Right ventricle myocardium inferior (tissue), 1 donor: ENCODE measurements around the gene MRPL14. TPM values are rescaled to one million over a fixed set of nuclear protein-coding genes. Genes with fewer than 3 reads are reported as not detected.

Experiments
- ATAC-seq: fragments of 200-7000 bp; cut with Tn5 transposase; one replicate; pipeline ENCODE4 v1.9.1; 2020; ENCODE audit warnings: mild to moderate bottlenecking, moderate library complexity
- DNase-seq: peaks from one replicate; pipeline ENCODE4 v3.0.0; 2021; ENCODE audit errors: missing footprints
- intact Hi-C: fragments of 100-400 bp; cut with DNase I; formaldehyde crosslinking; loops from one replicate; pipeline ENCODE4 v1.11.0; 2022
- total RNA-seq: library from RNA; stranded (reverse); fragmentation: NEBNext Ultra II Directional; extraction: Animal tissue kit (Norgen Biotek cat#: 25700); gene quantifications from one replicate; pipeline ENCODE4 v1.2.1, GENCODE V29; 2021
- donor health status: DM: no; HTN: yes; CAD: no; lungs with severe emphysema.

The MRPL14 gene
- total RNA-seq, 1 donor from 2014 or later = 41.7 TPM

GRCh38 chr6:44132476-44132875 is 5.2 kb upstream of the MRPL14 start:
- ATAC-seq (no peak), DNase-seq (no peak)
- intact Hi-C loops = loop anchor here (5.0 kb wide), 1 partner anchor 35 kb away; no protein-coding TSS in a partner anchor

GRCh38 chr6:44131892-44132291 is 4.6 kb upstream of the MRPL14 start:
- DNase-seq (no peak), ATAC-seq (no peak)
- intact Hi-C loops = loop anchor here (5.0 kb wide), 1 partner anchor 35 kb away; no protein-coding TSS in a partner anchor

- no peak for DNase-seq
- no peak for ATAC-seq
- intact Hi-C loops = loop anchor here (2.0 to 5.0 kb wide), 2 partner anchors 19 to 33 kb away; no protein-coding TSS in a partner anchor
Measured at GRCh38 chr6:44129841-44130322, 2.6 kb upstream of the MRPL14 start.

GRCh38 chr6:44128020-44128917 is 1.0 kb upstream of the MRPL14 start:
- DNase-seq (peak; percentile 81), ATAC-seq (peak; percentile 42)

GRCh38 chr6:44126320-44127149 is 717 bp downstream of the MRPL14 start:
- ATAC-seq (peak; percentile 42), DNase-seq (no peak)
- intact Hi-C loops = no loop called here

More at GRCh38 chr6:44128020-44128917, 1.0 kb upstream of the MRPL14 start:
- intact Hi-C loops = loop anchor here (2.0 kb wide), 1 partner anchor 21 kb away; no protein-coding TSS in a partner anchor

- ATAC-seq (no peak), DNase-seq (no peak)
- intact Hi-C loops = no loop called here
Measured at GRCh38 chr6:44123544-44123943, 3.7 kb downstream of the MRPL14 start.

GRCh38 chr6:44122801-44123200 is 4.5 kb downstream of the MRPL14 start:
- no peak for DNase-seq
- ATAC-seq = no peak
- intact Hi-C loops = no loop called here

GRCh38 chr6:44120692-44121443 is 6.4 kb downstream of the MRPL14 start:
- intact Hi-C loops = no loop called here
- ATAC-seq = peak; percentile 21

GRCh38 chr6:44119704-44120262 is 7.5 kb downstream of the MRPL14 start:
- DNase-seq (no peak), ATAC-seq (no peak)
- intact Hi-C loops = no loop called here

More at GRCh38 chr6:44120692-44121443, 6.4 kb downstream of the MRPL14 start:
- no peak for DNase-seq

- DNase-seq (no peak), ATAC-seq (no peak)
- intact Hi-C loops = no loop called here
Measured at GRCh38 chr6:44117397-44118128, 9.7 kb downstream of the MRPL14 start.

GRCh38 chr6:44116641-44117382 is 10.4 kb downstream of the MRPL14 start:
- DNase-seq (no peak), ATAC-seq (no peak)
- intact Hi-C loops = no loop called here

GRCh38 chr6:44115866-44116265 is 11.4 kb downstream of the MRPL14 start:
- DNase-seq = no peak
- no peak for ATAC-seq
- intact Hi-C loops = no loop called here

GRCh38 chr6:44113414-44113813 is 13.8 kb downstream of the MRPL14 start:
- no peak for DNase-seq
- intact Hi-C loops = no loop called here
- no peak for ATAC-seq

GRCh38 chr6:44111434-44112417 is 15.5 kb downstream of the MRPL14 start:
- intact Hi-C loops = no loop called here
- no peak for DNase-seq
- no peak for ATAC-seq

- intact Hi-C loops = no loop called here
- DNase-seq (no peak), ATAC-seq (no peak)
Measured at GRCh38 chr6:44110966-44111365, 16.3 kb downstream of the MRPL14 start.
